Peyer's patch (tissue), 4 donors: ENCODE data around the gene ISG20L2.

Source experiments
- POLR2A ChIP-seq, 2 donors: fragments of 450-650 bp; IDR thresholded peaks; one replicate each; pipeline ENCODE4 v1.5.1; 2017; ENCODE audit warnings: antibody characterized with exemption in 2 of 2, mild to moderate bottlenecking in 2 of 2, moderate library complexity in 2 of 2
- TF ChIP-seq, protein P1 (sequence below), 6 experiments: fragments of 450-650 bp in 4 of 6; fragments of 200-600 bp in 2 of 6; sonication (generic) in 1 of 6; IDR thresholded peaks; one replicate each; pipeline ENCODE4 v1.5.1; 2017 to 2019; ENCODE audit warnings: antibody characterized with exemption in 6 of 6, mild to moderate bottlenecking in 3 of 6, moderate library complexity in 1 of 6

DNA sequence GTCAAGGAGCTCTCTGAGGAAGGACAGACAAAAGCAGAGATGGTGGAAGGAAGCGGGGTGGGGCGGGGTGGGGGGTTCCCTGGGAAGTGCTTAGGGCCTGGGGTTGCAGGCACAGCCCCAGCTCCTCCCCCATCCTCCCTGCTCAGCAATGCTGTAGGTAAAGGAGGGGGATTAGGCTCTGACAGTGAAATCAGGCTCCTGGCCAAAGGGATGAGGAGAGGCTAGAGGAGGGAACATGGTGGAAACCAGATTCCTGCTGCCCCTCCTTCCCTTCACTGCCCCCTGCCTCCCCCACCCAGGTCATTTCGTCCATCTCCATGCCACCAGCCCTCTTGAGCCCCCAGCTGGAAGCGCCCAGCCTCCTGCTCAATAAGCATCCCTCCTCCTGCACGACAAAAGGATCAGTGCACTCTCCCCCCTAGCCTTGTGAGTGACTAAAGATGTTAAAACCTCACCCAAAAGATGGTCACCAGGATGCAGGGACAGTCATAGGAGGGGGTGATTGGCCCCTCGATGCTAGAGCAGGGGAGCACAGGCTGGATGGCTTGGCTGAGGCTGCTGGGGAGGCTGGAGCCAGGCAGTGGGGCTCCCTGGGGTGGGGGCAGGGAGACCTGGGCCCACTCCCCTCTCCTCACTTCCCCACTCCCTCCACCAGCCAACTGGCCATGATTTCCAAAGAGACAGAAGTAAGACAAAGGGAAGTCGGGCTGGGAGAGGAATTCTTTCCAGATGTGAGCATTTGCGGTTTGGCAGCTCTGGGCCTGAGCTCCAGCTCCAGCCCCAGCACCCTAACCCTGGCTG lies 20.9 kb downstream of the ISG20L2 start:
- TF ChIP-seq, protein P1, sequence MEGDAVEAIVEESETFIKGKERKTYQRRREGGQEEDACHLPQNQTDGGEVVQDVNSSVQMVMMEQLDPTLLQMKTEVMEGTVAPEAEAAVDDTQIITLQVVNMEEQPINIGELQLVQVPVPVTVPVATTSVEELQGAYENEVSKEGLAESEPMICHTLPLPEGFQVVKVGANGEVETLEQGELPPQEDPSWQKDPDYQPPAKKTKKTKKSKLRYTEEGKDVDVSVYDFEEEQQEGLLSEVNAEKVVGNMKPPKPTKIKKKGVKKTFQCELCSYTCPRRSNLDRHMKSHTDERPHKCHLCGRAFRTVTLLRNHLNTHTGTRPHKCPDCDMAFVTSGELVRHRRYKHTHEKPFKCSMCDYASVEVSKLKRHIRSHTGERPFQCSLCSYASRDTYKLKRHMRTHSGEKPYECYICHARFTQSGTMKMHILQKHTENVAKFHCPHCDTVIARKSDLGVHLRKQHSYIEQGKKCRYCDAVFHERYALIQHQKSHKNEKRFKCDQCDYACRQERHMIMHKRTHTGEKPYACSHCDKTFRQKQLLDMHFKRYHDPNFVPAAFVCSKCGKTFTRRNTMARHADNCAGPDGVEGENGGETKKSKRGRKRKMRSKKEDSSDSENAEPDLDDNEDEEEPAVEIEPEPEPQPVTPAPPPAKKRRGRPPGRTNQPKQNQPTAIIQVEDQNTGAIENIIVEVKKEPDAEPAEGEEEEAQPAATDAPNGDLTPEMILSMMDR (IDR thresholded peaks at IDR 0.05), result no peak
- no peak for TF ChIP-seq POLR2A (IDR thresholded peaks at IDR 0.05)
